ENCODE results near the gene DPF3.

DPF3 gene

GRCh38 chr14:72822946-72823611 lies 70.8 kb downstream of the DPF3 start:
- H2AK5ac ChIP-seq (ENCODE audit: low read length), result no peak overlapping the region
- WGBS (ENCODE audit: extremely low coverage, insufficient coverage, low lambda C conversion rate), result no CpG with 5 or more reads among the region's 14 CpGs
- no peak overlapping the region for H4K5ac ChIP-seq (ENCODE audit: low read length)
- no peak overlapping the region for H3K27ac ChIP-seq (ENCODE audit: low read depth, low read length)
- H4K8ac ChIP-seq (ENCODE audit: low read depth, low read length), result no peak overlapping the region
- H2BK5ac ChIP-seq (ENCODE audit: low read length), result no peak overlapping the region
- H3K56ac ChIP-seq (ENCODE audit: low read length), result no peak overlapping the region
- H3K4me3 ChIP-seq (ENCODE audit: low read length), result no peak overlapping the region
- H3K79me1 ChIP-seq (ENCODE audit: low read length), result no peaks in the 10 kb centered on the region
- no peak overlapping the region for H2BK15ac ChIP-seq (replicated peaks; ENCODE audit: low read depth)
- H3K79me2 ChIP-seq (ENCODE audit: control insufficient read depth, insufficient read depth, low read length), result no peaks in the 10 kb centered on the region
- H3K4me1 ChIP-seq (ENCODE audit: control insufficient read depth, low read depth, low read length), result peaks cover 5% of the 10 kb centered on the region
- no peaks in the 10 kb centered on the region for H3K36me3 ChIP-seq (ENCODE audit: control insufficient read depth, insufficient read depth, low read length)
- DNase-seq, result no peak
- H3K4me2 ChIP-seq (ENCODE audit: low read length), result no peak overlapping the region
- no peaks in the 10 kb centered on the region for H3K27me3 ChIP-seq (ENCODE audit: insufficient read depth, low read length, poor library complexity)
- no peak overlapping the region for H2BK120ac ChIP-seq (ENCODE audit: low read depth, low read length)
- no peak overlapping the region for H3K9ac ChIP-seq (ENCODE audit: low read length)
- no peak overlapping the region for H3K23ac ChIP-seq (ENCODE audit: low read length)
- no peak overlapping the region for H3K4ac ChIP-seq (ENCODE audit: low read depth, low read length)
- no peak overlapping the region for H3K18ac ChIP-seq (ENCODE audit: low read length)

DNA sequence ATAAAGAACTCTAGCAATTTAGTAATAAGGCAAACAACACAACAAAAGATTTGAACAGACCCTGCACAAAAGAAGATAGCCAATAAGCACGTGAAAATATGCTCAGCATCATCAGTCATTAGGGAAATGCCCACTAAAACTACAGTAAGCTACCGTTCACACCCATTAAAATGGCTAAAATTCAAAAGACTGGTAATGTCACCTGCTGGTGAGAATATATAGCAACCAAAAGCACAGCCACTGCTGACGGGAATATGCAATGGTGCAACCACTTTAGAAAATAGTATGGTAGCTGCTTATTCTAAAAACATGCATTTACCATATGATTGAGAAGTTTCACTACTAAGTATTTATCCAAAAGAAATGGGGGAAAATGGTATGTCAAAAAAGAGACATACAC lies 74.9 kb downstream of the DPF3 start:
- no peak overlapping the region for H3K9ac ChIP-seq (ENCODE audit: low read length)
- no peak overlapping the region for H3K4me2 ChIP-seq (ENCODE audit: low read length)
- no peak overlapping the region for H2BK15ac ChIP-seq (replicated peaks; ENCODE audit: low read depth)
- H3K23ac ChIP-seq (ENCODE audit: low read length), result no peak overlapping the region
- no peak overlapping the region for H2AK5ac ChIP-seq (ENCODE audit: low read length)
- H3K4me1 ChIP-seq (ENCODE audit: control insufficient read depth, low read depth, low read length), result no peaks in the 10 kb centered on the region
- no peaks in the 10 kb centered on the region for H3K79me1 ChIP-seq (ENCODE audit: low read length)
- H3K4me3 ChIP-seq (ENCODE audit: low read length), result no peak overlapping the region
- no peak overlapping the region for H4K8ac ChIP-seq (ENCODE audit: low read depth, low read length)
- no peak overlapping the region for H4K5ac ChIP-seq (ENCODE audit: low read length)
- H3K27me3 ChIP-seq (ENCODE audit: insufficient read depth, low read length, poor library complexity), result no peaks in the 10 kb centered on the region
- no CpG with 5 or more reads among the region's 3 CpGs for WGBS (ENCODE audit: extremely low coverage, insufficient coverage, low lambda C conversion rate)
- no peak overlapping the region for H3K4ac ChIP-seq (ENCODE audit: low read depth, low read length)
- no peaks in the 10 kb centered on the region for H3K79me2 ChIP-seq (ENCODE audit: control insufficient read depth, insufficient read depth, low read length)
- no peaks in the 10 kb centered on the region for H3K36me3 ChIP-seq (ENCODE audit: control insufficient read depth, insufficient read depth, low read length)
- no peak overlapping the region for H3K27ac ChIP-seq (ENCODE audit: low read depth, low read length)
- H3K56ac ChIP-seq (ENCODE audit: low read length), result no peak overlapping the region
- DNase-seq, result no peak
- no peak overlapping the region for H3K18ac ChIP-seq (ENCODE audit: low read length)
- no peak overlapping the region for H2BK120ac ChIP-seq (ENCODE audit: low read depth, low read length)
- no peak overlapping the region for H2BK5ac ChIP-seq (ENCODE audit: low read length)

DNA sequence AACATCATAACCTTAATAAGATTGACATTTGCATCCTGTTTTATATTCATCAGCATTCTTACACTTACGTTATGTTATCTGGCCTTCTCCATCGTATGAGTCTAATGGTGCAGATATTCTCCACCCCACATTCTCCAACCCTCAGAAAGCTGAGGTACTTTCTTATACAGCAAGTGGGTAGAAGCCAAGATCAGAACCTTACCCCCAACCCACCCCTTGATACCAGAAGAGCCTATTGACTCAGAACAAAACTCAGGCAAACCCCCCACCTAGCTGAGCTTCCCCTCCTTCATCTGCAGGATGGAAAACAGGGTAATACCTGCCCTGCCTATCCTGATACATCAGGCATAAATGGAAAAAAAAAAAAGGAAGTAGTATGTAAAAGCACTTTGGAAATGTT lies 77.6 kb downstream of the DPF3 start:
- H2BK15ac ChIP-seq (replicated peaks; ENCODE audit: low read depth), result no peak overlapping the region
- no peaks in the 10 kb centered on the region for H3K79me1 ChIP-seq (ENCODE audit: low read length)
- no peak overlapping the region for H3K4me2 ChIP-seq (ENCODE audit: low read length)
- no peak overlapping the region for H4K8ac ChIP-seq (ENCODE audit: low read depth, low read length)
- no peak overlapping the region for H3K56ac ChIP-seq (ENCODE audit: low read length)
- no peak overlapping the region for H3K23ac ChIP-seq (ENCODE audit: low read length)
- H3K4ac ChIP-seq (ENCODE audit: low read depth, low read length), result no peak overlapping the region
- no peaks in the 10 kb centered on the region for H3K79me2 ChIP-seq (ENCODE audit: control insufficient read depth, insufficient read depth, low read length)
- no peak overlapping the region for H2BK120ac ChIP-seq (ENCODE audit: low read depth, low read length)
- H3K4me3 ChIP-seq (ENCODE audit: low read length), result no peak overlapping the region
- H3K27me3 ChIP-seq (ENCODE audit: insufficient read depth, low read length, poor library complexity), result no peaks in the 10 kb centered on the region
- no CpG with 5 or more reads among the region's 2 CpGs for WGBS (ENCODE audit: extremely low coverage, insufficient coverage, low lambda C conversion rate)
- no peak overlapping the region for H2AK5ac ChIP-seq (ENCODE audit: low read length)
- H3K9ac ChIP-seq (ENCODE audit: low read length), result no peak overlapping the region
- H3K27ac ChIP-seq (ENCODE audit: low read depth, low read length), result no peak overlapping the region
- no peak for DNase-seq
- H4K5ac ChIP-seq (ENCODE audit: low read length), result no peak overlapping the region
- no peaks in the 10 kb centered on the region for H3K4me1 ChIP-seq (ENCODE audit: control insufficient read depth, low read depth, low read length)
- no peak overlapping the region for H3K18ac ChIP-seq (ENCODE audit: low read length)
- no peaks in the 10 kb centered on the region for H3K36me3 ChIP-seq (ENCODE audit: control insufficient read depth, insufficient read depth, low read length)
- H2BK5ac ChIP-seq (ENCODE audit: low read length), result no peak overlapping the region

GRCh38 chr14:72815430-72815829 lies 78.5 kb downstream of the DPF3 start:
- Histone ChIP-seq H3K27ac (ENCODE audit: low read depth, low read length) (no peak overlapping the region), H3K4me2 (ENCODE audit: low read length) (no peak overlapping the region), H2BK15ac (replicated peaks; ENCODE audit: low read depth) (no peak overlapping the region), H3K18ac (ENCODE audit: low read length) (no peak overlapping the region), H4K5ac (ENCODE audit: low read length) (no peak overlapping the region), H3K36me3 (ENCODE audit: control insufficient read depth, insufficient read depth, low read length) (no peaks in the 10 kb centered on the region), H3K9ac (ENCODE audit: low read length) (no peak overlapping the region), H3K4me3 (ENCODE audit: low read length) (no peak overlapping the region), H3K23ac (ENCODE audit: low read length) (no peak overlapping the region), H3K27me3 (ENCODE audit: insufficient read depth, low read length, poor library complexity) (no peaks in the 10 kb centered on the region), H3K79me1 (ENCODE audit: low read length) (no peaks in the 10 kb centered on the region), H2BK5ac (ENCODE audit: low read length) (no peak overlapping the region), H3K56ac (ENCODE audit: low read length) (no peak overlapping the region), H2BK120ac (ENCODE audit: low read depth, low read length) (no peak overlapping the region), H4K8ac (ENCODE audit: low read depth, low read length) (no peak overlapping the region), H3K4me1 (ENCODE audit: control insufficient read depth, low read depth, low read length) (no peaks in the 10 kb centered on the region), H3K79me2 (ENCODE audit: control insufficient read depth, insufficient read depth, low read length) (no peaks in the 10 kb centered on the region), H2AK5ac (ENCODE audit: low read length) (no peak overlapping the region), H3K4ac (ENCODE audit: low read depth, low read length) (no peak overlapping the region)
- DNase-seq, result no peak
- WGBS (ENCODE audit: extremely low coverage, insufficient coverage, low lambda C conversion rate), result no CpG with 5 or more reads among the region's 4 CpGs

DNA sequence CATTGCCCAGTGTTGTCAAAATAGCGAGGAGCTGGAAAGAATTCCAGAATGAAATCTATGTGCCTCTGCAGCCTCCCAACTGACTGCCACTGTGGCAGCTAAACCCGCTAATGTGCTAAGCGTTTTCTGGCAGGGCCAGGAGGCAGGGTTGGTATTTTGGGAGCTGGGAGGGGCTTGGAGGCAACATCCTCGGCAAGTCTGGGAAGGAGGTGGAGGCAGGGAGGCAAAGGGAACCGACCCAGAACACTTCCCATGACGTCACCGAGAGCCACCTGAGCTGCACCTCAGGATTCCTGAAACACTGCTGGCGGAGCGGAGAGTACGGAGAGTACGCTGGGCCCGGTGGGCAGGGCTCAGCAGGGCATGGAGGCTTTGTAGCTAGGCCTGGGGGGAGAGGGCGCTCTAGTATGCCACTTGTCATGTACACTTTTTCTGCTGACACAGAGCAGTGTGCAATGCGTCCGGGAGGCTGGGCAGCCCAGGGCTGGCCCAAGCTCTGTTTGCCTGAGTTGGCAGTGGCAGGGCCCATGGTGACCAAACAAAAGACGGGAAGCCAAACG lies 81.5 kb downstream of the DPF3 start:
- Histone ChIP-seq H3K79me1 (ENCODE audit: low read length) (no peaks in the 10 kb centered on the region), H2AK5ac (ENCODE audit: low read length) (no peak overlapping the region), H3K79me2 (ENCODE audit: control insufficient read depth, insufficient read depth, low read length) (no peaks in the 10 kb centered on the region), H3K9ac (ENCODE audit: low read length) (no peak overlapping the region), H3K36me3 (ENCODE audit: control insufficient read depth, insufficient read depth, low read length) (no peaks in the 10 kb centered on the region), H3K4me1 (ENCODE audit: control insufficient read depth, low read depth, low read length) (no peaks in the 10 kb centered on the region), H3K56ac (ENCODE audit: low read length) (no peak overlapping the region), H2BK15ac (replicated peaks; ENCODE audit: low read depth) (no peak overlapping the region), H3K23ac (ENCODE audit: low read length) (no peak overlapping the region), H3K27ac (ENCODE audit: low read depth, low read length) (no peak overlapping the region), H4K5ac (ENCODE audit: low read length) (no peak overlapping the region), H3K27me3 (ENCODE audit: insufficient read depth, low read length, poor library complexity) (no peaks in the 10 kb centered on the region), H4K8ac (ENCODE audit: low read depth, low read length) (no peak overlapping the region), H3K4me3 (ENCODE audit: low read length) (no peak overlapping the region), H3K4ac (ENCODE audit: low read depth, low read length) (no peak overlapping the region), H2BK120ac (ENCODE audit: low read depth, low read length) (no peak overlapping the region), H3K18ac (ENCODE audit: low read length) (no peak overlapping the region), H3K4me2 (ENCODE audit: low read length) (no peak overlapping the region), H2BK5ac (ENCODE audit: low read length) (no peak overlapping the region)
- no CpG with 5 or more reads among the region's 17 CpGs for WGBS (ENCODE audit: extremely low coverage, insufficient coverage, low lambda C conversion rate)
- peak; percentile 65 for DNase-seq

GRCh38 chr14:72810201-72810600 lies 83.7 kb downstream of the DPF3 start:
- Histone ChIP-seq H3K4me1 (ENCODE audit: control insufficient read depth, low read depth, low read length) (no peaks in the 10 kb centered on the region), H4K5ac (ENCODE audit: low read length) (no peak overlapping the region), H3K4me3 (ENCODE audit: low read length) (no peak overlapping the region), H2BK15ac (replicated peaks; ENCODE audit: low read depth) (no peak overlapping the region), H3K18ac (ENCODE audit: low read length) (no peak overlapping the region), H3K36me3 (ENCODE audit: control insufficient read depth, insufficient read depth, low read length) (no peaks in the 10 kb centered on the region), H2BK5ac (ENCODE audit: low read length) (no peak overlapping the region), H4K8ac (ENCODE audit: low read depth, low read length) (no peak overlapping the region), H3K27ac (ENCODE audit: low read depth, low read length) (no peak overlapping the region), H2AK5ac (ENCODE audit: low read length) (no peak overlapping the region), H3K56ac (ENCODE audit: low read length) (no peak overlapping the region), H3K4ac (ENCODE audit: low read depth, low read length) (no peak overlapping the region), H2BK120ac (ENCODE audit: low read depth, low read length) (no peak overlapping the region), H3K23ac (ENCODE audit: low read length) (no peak overlapping the region), H3K9ac (ENCODE audit: low read length) (no peak overlapping the region), H3K27me3 (ENCODE audit: insufficient read depth, low read length, poor library complexity) (no peaks in the 10 kb centered on the region), H3K4me2 (ENCODE audit: low read length) (no peak overlapping the region), H3K79me2 (ENCODE audit: control insufficient read depth, insufficient read depth, low read length) (no peaks in the 10 kb centered on the region), H3K79me1 (ENCODE audit: low read length) (no peaks in the 10 kb centered on the region)
- WGBS (ENCODE audit: extremely low coverage, insufficient coverage, low lambda C conversion rate), result no CpG with 5 or more reads among the region's 8 CpGs
- no peak for DNase-seq
